ENCODE results near the gene DGKA.
"Not testable (repeated sequence)": the region's sequence is repeated elsewhere in the genome, so short reads cannot be mapped to it uniquely, and the experiment has no call there.

Gene DGKA

GRCh38 chr12:55978393-55978792 is 47.4 kb downstream of the DGKA start:
- Histone ChIP-seq H3K4me1 (ENCODE audit: control insufficient read depth in 2 of 2, insufficient read depth in 2 of 2, low read length in 2 of 2) (peaks cover 18 to 29% of the 10 kb centered on the region in 2 donors), H3K9me3 (ENCODE audit: control insufficient read depth in 2 of 2, low read length in 2 of 2) (no peaks in the 10 kb centered on the region), H3K9ac (ENCODE audit: low read depth in 1 of 2, low read length in 2 of 2) (no peak overlapping the region), H3K36me3 (ENCODE audit: control insufficient read depth in 2 of 2, insufficient read depth in 2 of 2, low read length in 2 of 2) (peaks cover 3 to 8% of the 10 kb centered on the region in 2 donors), H3K27ac (ENCODE audit: low read depth in 2 of 2, low read length in 2 of 2) (no peak overlapping the region), H3K4me3 (ENCODE audit: low read length in 2 of 2) (no peak overlapping the region), H3K27me3 (ENCODE audit: control insufficient read depth in 2 of 2, insufficient read depth in 2 of 2, low read length in 2 of 2) (no peaks in the 10 kb centered on the region)

GRCh38 chr12:55979069-55979468 is 48.1 kb downstream of the DGKA start:
- Histone ChIP-seq H3K27ac (ENCODE audit: low read depth in 2 of 2, low read length in 2 of 2) (no peak overlapping the region), H3K9me3 (ENCODE audit: control insufficient read depth in 2 of 2, low read length in 2 of 2) (no peaks in the 10 kb centered on the region), H3K9ac (ENCODE audit: low read depth in 1 of 2, low read length in 2 of 2) (no peak overlapping the region), H3K36me3 (ENCODE audit: control insufficient read depth in 2 of 2, insufficient read depth in 2 of 2, low read length in 2 of 2) (peaks cover 5 to 8% of the 10 kb centered on the region in 2 donors), H3K4me3 (ENCODE audit: low read length in 2 of 2) (no peak overlapping the region), H3K4me1 (ENCODE audit: control insufficient read depth in 2 of 2, insufficient read depth in 2 of 2, low read length in 2 of 2) (peaks cover 18 to 29% of the 10 kb centered on the region in 2 donors), H3K27me3 (ENCODE audit: control insufficient read depth in 2 of 2, insufficient read depth in 2 of 2, low read length in 2 of 2) (no peaks in the 10 kb centered on the region)

GRCh38 chr12:55981882-55982281 is 50.9 kb downstream of the DGKA start:
- peaks cover 7 to 12% of the 10 kb centered on the region in 2 donors for H3K4me1 ChIP-seq (ENCODE audit: control insufficient read depth in 2 of 2, insufficient read depth in 2 of 2, low read length in 2 of 2)
- H3K27me3 ChIP-seq (ENCODE audit: control insufficient read depth in 2 of 2, insufficient read depth in 2 of 2, low read length in 2 of 2); H3K27ac ChIP-seq (ENCODE audit: low read depth in 2 of 2, low read length in 2 of 2); H3K4me3 ChIP-seq (ENCODE audit: low read length in 2 of 2); H3K9me3 ChIP-seq (ENCODE audit: control insufficient read depth in 2 of 2, low read length in 2 of 2); H3K9ac ChIP-seq (ENCODE audit: low read depth in 1 of 2, low read length in 2 of 2): not testable (repeated sequence)
- peaks cover 8 to 20% of the 10 kb centered on the region in 2 donors for H3K36me3 ChIP-seq (ENCODE audit: control insufficient read depth in 2 of 2, insufficient read depth in 2 of 2, low read length in 2 of 2)

GRCh38 chr12:55982319-55982936 is 51.5 kb downstream of the DGKA start:
- peaks cover 14 to 21% of the 10 kb centered on the region in 2 donors for H3K36me3 ChIP-seq (ENCODE audit: control insufficient read depth in 2 of 2, insufficient read depth in 2 of 2, low read length in 2 of 2)
- H3K27ac ChIP-seq (ENCODE audit: low read depth in 2 of 2, low read length in 2 of 2), result no peak overlapping the region
- no peak overlapping the region for H3K4me3 ChIP-seq (ENCODE audit: low read length in 2 of 2)
- H3K27me3 ChIP-seq (ENCODE audit: control insufficient read depth in 2 of 2, insufficient read depth in 2 of 2, low read length in 2 of 2), result no peaks in the 10 kb centered on the region
- peaks cover 4 to 6% of the 10 kb centered on the region in 2 donors for H3K4me1 ChIP-seq (ENCODE audit: control insufficient read depth in 2 of 2, insufficient read depth in 2 of 2, low read length in 2 of 2)
- no peak overlapping the region for H3K9ac ChIP-seq (ENCODE audit: low read depth in 1 of 2, low read length in 2 of 2)
- no peaks in the 10 kb centered on the region for H3K9me3 ChIP-seq (ENCODE audit: control insufficient read depth in 2 of 2, low read length in 2 of 2)

GRCh38 chr12:55983232-55983842 is 52.4 kb downstream of the DGKA start:
- H3K9ac ChIP-seq (ENCODE audit: low read depth in 1 of 2, low read length in 2 of 2), result no peak overlapping the region
- peaks cover 17 to 25% of the 10 kb centered on the region in 2 donors for H3K36me3 ChIP-seq (ENCODE audit: control insufficient read depth in 2 of 2, insufficient read depth in 2 of 2, low read length in 2 of 2)
- H3K4me3 ChIP-seq (ENCODE audit: low read length in 2 of 2), result no peak overlapping the region
- no peaks in the 10 kb centered on the region for H3K4me1 ChIP-seq (ENCODE audit: control insufficient read depth in 2 of 2, insufficient read depth in 2 of 2, low read length in 2 of 2)
- no peak overlapping the region for H3K27ac ChIP-seq (ENCODE audit: low read depth in 2 of 2, low read length in 2 of 2)
- no peaks in the 10 kb centered on the region for H3K27me3 ChIP-seq (ENCODE audit: control insufficient read depth in 2 of 2, insufficient read depth in 2 of 2, low read length in 2 of 2)
- no peaks in the 10 kb centered on the region for H3K9me3 ChIP-seq (ENCODE audit: control insufficient read depth in 2 of 2, low read length in 2 of 2)

- Histone ChIP-seq H3K4me3 (ENCODE audit: low read length in 2 of 2) (no peak overlapping the region), H3K9me3 (ENCODE audit: control insufficient read depth in 2 of 2, low read length in 2 of 2) (no peaks in the 10 kb centered on the region), H3K9ac (ENCODE audit: low read depth in 1 of 2, low read length in 2 of 2) (no peak overlapping the region), H3K27ac (ENCODE audit: low read depth in 2 of 2, low read length in 2 of 2) (no peak overlapping the region), H3K36me3 (ENCODE audit: control insufficient read depth in 2 of 2, insufficient read depth in 2 of 2, low read length in 2 of 2) (peaks cover 22 to 27% of the 10 kb centered on the region in 2 donors), H3K4me1 (ENCODE audit: control insufficient read depth in 2 of 2, insufficient read depth in 2 of 2, low read length in 2 of 2) (no peaks in the 10 kb centered on the region), H3K27me3 (ENCODE audit: control insufficient read depth in 2 of 2, insufficient read depth in 2 of 2, low read length in 2 of 2) (no peaks in the 10 kb centered on the region)
Observed at GRCh38 chr12:55984861-55985260, 53.9 kb downstream of the DGKA start.

- Histone ChIP-seq H3K4me3 (ENCODE audit: low read length in 2 of 2) (no peak overlapping the region), H3K27me3 (ENCODE audit: control insufficient read depth in 2 of 2, insufficient read depth in 2 of 2, low read length in 2 of 2) (no peaks in the 10 kb centered on the region), H3K9ac (ENCODE audit: low read depth in 1 of 2, low read length in 2 of 2) (no peak overlapping the region), H3K9me3 (ENCODE audit: control insufficient read depth in 2 of 2, low read length in 2 of 2) (no peaks in the 10 kb centered on the region), H3K27ac (ENCODE audit: low read depth in 2 of 2, low read length in 2 of 2) (no peak overlapping the region), H3K36me3 (ENCODE audit: control insufficient read depth in 2 of 2, insufficient read depth in 2 of 2, low read length in 2 of 2) (peaks cover 26 to 29% of the 10 kb centered on the region in 2 donors), H3K4me1 (ENCODE audit: control insufficient read depth in 2 of 2, insufficient read depth in 2 of 2, low read length in 2 of 2) (no peaks in the 10 kb centered on the region)
Observed at GRCh38 chr12:55985341-55985740, 54.4 kb downstream of the DGKA start.

GRCh38 chr12:55985976-55986375 is 55.0 kb downstream of the DGKA start:
- not testable (repeated sequence) for H3K27me3 ChIP-seq (ENCODE audit: control insufficient read depth in 2 of 2, insufficient read depth in 2 of 2, low read length in 2 of 2); H3K4me3 ChIP-seq (ENCODE audit: low read length in 2 of 2)

GRCh38 chr12:55991110-55991509 is 60.1 kb downstream of the DGKA start:
- H3K9ac ChIP-seq (ENCODE audit: low read depth in 1 of 2, low read length in 2 of 2), result no peak overlapping the region
- H3K36me3 ChIP-seq (ENCODE audit: control insufficient read depth in 2 of 2, insufficient read depth in 2 of 2, low read length in 2 of 2), result peaks cover 56 to 62% of the 10 kb centered on the region in 2 donors
- no peaks in the 10 kb centered on the region for H3K9me3 ChIP-seq (ENCODE audit: control insufficient read depth in 2 of 2, low read length in 2 of 2)
- H3K4me1 ChIP-seq (ENCODE audit: control insufficient read depth in 2 of 2, insufficient read depth in 2 of 2, low read length in 2 of 2), result no peaks in the 10 kb centered on the region
- H3K27ac ChIP-seq (ENCODE audit: low read depth in 2 of 2, low read length in 2 of 2), result no peak overlapping the region
- H3K4me3 ChIP-seq (ENCODE audit: low read length in 2 of 2), result no peak overlapping the region
- no peaks in the 10 kb centered on the region for H3K27me3 ChIP-seq (ENCODE audit: control insufficient read depth in 2 of 2, insufficient read depth in 2 of 2, low read length in 2 of 2)

More at GRCh38 chr12:55985976-55986375, 55.0 kb downstream of the DGKA start:
- H3K9ac ChIP-seq (ENCODE audit: low read depth in 1 of 2, low read length in 2 of 2); H3K4me1 ChIP-seq (ENCODE audit: control insufficient read depth in 2 of 2, insufficient read depth in 2 of 2, low read length in 2 of 2); H3K9me3 ChIP-seq (ENCODE audit: control insufficient read depth in 2 of 2, low read length in 2 of 2); H3K27ac ChIP-seq (ENCODE audit: low read depth in 2 of 2, low read length in 2 of 2): not testable (repeated sequence)
- peaks cover 32 to 35% of the 10 kb centered on the region in 2 donors for H3K36me3 ChIP-seq (ENCODE audit: control insufficient read depth in 2 of 2, insufficient read depth in 2 of 2, low read length in 2 of 2)

- Histone ChIP-seq H3K36me3 (ENCODE audit: control insufficient read depth in 2 of 2, insufficient read depth in 2 of 2, low read length in 2 of 2) (peaks cover 44 to 53% of the 10 kb centered on the region in 2 donors), H3K27ac (ENCODE audit: low read depth in 2 of 2, low read length in 2 of 2) (no peak overlapping the region)
Observed at GRCh38 chr12:55993230-55993853, 62.4 kb downstream of the DGKA start.

More at GRCh38 chr12:55993230-55993853, 62.4 kb downstream of the DGKA start:
- no peaks in the 10 kb centered on the region for H3K9me3 ChIP-seq (ENCODE audit: control insufficient read depth in 2 of 2, low read length in 2 of 2)
- H3K4me3 ChIP-seq (ENCODE audit: low read length in 2 of 2), result no peak overlapping the region
- peaks cover 10 to 12% of the 10 kb centered on the region in 2 donors for H3K4me1 ChIP-seq (ENCODE audit: control insufficient read depth in 2 of 2, insufficient read depth in 2 of 2, low read length in 2 of 2)
- H3K27me3 ChIP-seq (ENCODE audit: control insufficient read depth in 2 of 2, insufficient read depth in 2 of 2, low read length in 2 of 2), result no peaks in the 10 kb centered on the region
- no peak overlapping the region for H3K9ac ChIP-seq (ENCODE audit: low read depth in 1 of 2, low read length in 2 of 2)

Measured in mucosa of rectum (tissue), 2 donors.